ENCODE data around the gene COMMD1. TPM values are rescaled to one million over a fixed set of nuclear protein-coding genes. Genes with fewer than 3 reads are reported as not detected.
"Not testable (repeated sequence)": the region's sequence is repeated elsewhere in the genome, so short reads cannot be mapped to it uniquely, and the experiment has no call there.

Gene COMMD1
- total RNA-seq, 2 experiments from 2014 or later = 32.7 to 37.8 TPM

- POLR2A ChIA-PET = no interaction called here
- CTCF ChIA-PET = no interaction called here
These were observed 96.0 kb downstream of the COMMD1 start for GRCh38 chr2:62001431-62001830.

- POLR2A ChIA-PET, CTCF ChIA-PET: not testable (repeated sequence)
These were observed 99.0 kb downstream of the COMMD1 start for GRCh38 chr2:62004428-62004827.

GRCh38 chr2:62007555-62007954 lies 102.1 kb downstream of the COMMD1 start:
- CTCF ChIA-PET = no interaction called here
- POLR2A ChIA-PET = no interaction called here

GRCh38 chr2:62010632-62011256 lies 105.3 kb downstream of the COMMD1 start:
- POLR2A ChIA-PET = no interaction called here
- CTCF ChIA-PET = no interaction called here

GRCh38 chr2:62013641-62014040 lies 108.2 kb downstream of the COMMD1 start:
- CTCF ChIA-PET = no interaction called here
- POLR2A ChIA-PET = no interaction called here

- POLR2A ChIA-PET = no interaction called here
These were observed 108.6 kb downstream of the COMMD1 start for GRCh38 chr2:62014102-62014501.

GRCh38 chr2:62016957-62017356 lies 111.5 kb downstream of the COMMD1 start:
- CTCF ChIA-PET = no interaction called here
- POLR2A ChIA-PET = no interaction called here

More at GRCh38 chr2:62014102-62014501, 108.6 kb downstream of the COMMD1 start:
- CTCF ChIA-PET = interaction anchor here (0.6 to 0.7 kb wide), 2 partner anchors 18 to 612 kb away, joined by 3 read pairs; no protein-coding TSS in a partner anchor

- CTCF ChIA-PET = no interaction called here
- POLR2A ChIA-PET = no interaction called here
These were observed 124.4 kb downstream of the COMMD1 start for GRCh38 chr2:62029910-62030309.

- CTCF ChIA-PET = no interaction called here
- POLR2A ChIA-PET = no interaction called here
These were observed 125.4 kb downstream of the COMMD1 start for GRCh38 chr2:62030902-62031301.

- ChIA-PET CTCF (interaction anchor here (0.5 kb wide), 1 partner anchor 18 kb away, joined by 3 read pairs; no protein-coding TSS in a partner anchor), POLR2A (no interaction called here)
These were observed 126.6 kb downstream of the COMMD1 start for GRCh38 chr2:62032096-62032495.

GRCh38 chr2:62034715-62035114 lies 129.2 kb downstream of the COMMD1 start:
- CTCF ChIA-PET = no interaction called here

GRCh38 chr2:62036229-62036628 lies 130.8 kb downstream of the COMMD1 start:
- CTCF ChIA-PET = no interaction called here

More at GRCh38 chr2:62034715-62035114, 129.2 kb downstream of the COMMD1 start:
- POLR2A ChIA-PET = no interaction called here

GRCh38 chr2:62036761-62037250 lies 131.3 kb downstream of the COMMD1 start:
- CTCF ChIA-PET = no interaction called here
- POLR2A ChIA-PET = no interaction called here

More at GRCh38 chr2:62036229-62036628, 130.8 kb downstream of the COMMD1 start:
- POLR2A ChIA-PET = no interaction called here

- CTCF ChIA-PET = interaction anchor here (0.6 to 0.8 kb wide), 2 partner anchors 152 to 178 kb away, joined by 3 read pairs; no protein-coding TSS in a partner anchor
These were observed 133.7 kb downstream of the COMMD1 start for GRCh38 chr2:62038975-62039771.

GRCh38 chr2:62040926-62041325 lies 135.5 kb downstream of the COMMD1 start:
- ChIA-PET POLR2A (interaction anchor here (0.5 kb wide), 1 partner anchor 152 kb away, joined by 5 read pairs; no protein-coding TSS in a partner anchor), CTCF (no interaction called here)

More at GRCh38 chr2:62038975-62039771, 133.7 kb downstream of the COMMD1 start:
- POLR2A ChIA-PET = interaction anchor here (0.6 kb wide), 1 partner anchor 933 kb away, joined by 9 read pairs; no protein-coding TSS in a partner anchor

GRCh38 chr2:62041701-62042385 lies 136.4 kb downstream of the COMMD1 start:
- POLR2A ChIA-PET, CTCF ChIA-PET: not testable (repeated sequence)

GRCh38 chr2:62042400-62042799 lies 136.9 kb downstream of the COMMD1 start:
- POLR2A ChIA-PET = no interaction called here
- CTCF ChIA-PET = no interaction called here

GRCh38 chr2:62042944-62043343 lies 137.5 kb downstream of the COMMD1 start:
- ChIA-PET POLR2A (no interaction called here), CTCF (no interaction called here)

GRCh38 chr2:62045017-62045543 lies 139.6 kb downstream of the COMMD1 start:
- CTCF ChIA-PET = no interaction called here

GRCh38 chr2:62046141-62046540 lies 140.7 kb downstream of the COMMD1 start:
- POLR2A ChIA-PET = no interaction called here
- CTCF ChIA-PET = no interaction called here

More at GRCh38 chr2:62045017-62045543, 139.6 kb downstream of the COMMD1 start:
- POLR2A ChIA-PET = no interaction called here

Measured in activated CD8-positive, alpha-beta memory T cell treated with anti-CD3 and anti-CD28 coated beads for 36 hours (primary cell).